Keratinocyte (primary cell): ENCODE results near the gene B4GALT4. TPM values are rescaled to one million over a fixed set of nuclear protein-coding genes. Genes with fewer than 3 reads are reported as not detected.

Source experiments
- DNase-seq: peaks from one replicate; pipeline ENCODE4 v3.0.0-alpha.2; 2011; ENCODE audit warnings: low read depth, missing footprints, low spot score
- FAIRE-seq: peaks from 2 replicates; lab custom pipeline; 2011; peaks lifted over from hg19 to GRCh38; lab: Jason Lieb, UNC
- H2AFZ ChIP-seq: 2 replicates; pipeline ENCODE4 v1.6.0; 2012; ENCODE audit warnings: low read length, control low read depth, inconsistent platforms; ENCODE audit not compliant: control insufficient read depth
- H3K27ac ChIP-seq: 2 replicates; pipeline ENCODE4 v1.5.1; 2011; ENCODE audit warnings: low read length; ENCODE audit not compliant: control insufficient read depth, insufficient read depth
- H3K27me3 ChIP-seq: 3 replicates; pipeline ENCODE4 v1.6.0; 2011; ENCODE audit warnings: low read length; ENCODE audit not compliant: control insufficient read depth, insufficient read depth; ENCODE audit errors: extremely low read depth
- H3K36me3 ChIP-seq, 2 experiments: 2 replicates in 1 of 2; 3 replicates in 1 of 2; pipeline ENCODE4 v1.5.1; 2011; ENCODE audit warnings: low read length in 2 of 2, mild to moderate bottlenecking in 1 of 2; ENCODE audit not compliant: control insufficient read depth in 2 of 2, insufficient read depth in 2 of 2; ENCODE audit errors: extremely low read depth in 1 of 2
- H3K4me1 ChIP-seq: 3 replicates; pipeline ENCODE4 v1.5.1; 2011; ENCODE audit warnings: low read length; ENCODE audit not compliant: control insufficient read depth, insufficient read depth; ENCODE audit errors: extremely low read depth
- H3K4me2 ChIP-seq: 3 replicates; pipeline ENCODE4 v1.6.0; 2011; ENCODE audit warnings: low read depth, low read length; ENCODE audit not compliant: control insufficient read depth, insufficient read depth; ENCODE audit errors: extremely low read depth
- H3K4me3 ChIP-seq, 3 experiments: fragments of 200-600 bp in 1 of 3; sonication (generic) in 1 of 3; 2 replicates in 2 of 3; 3 replicates in 1 of 3; pipeline ENCODE4 v1.5.1; 2011 to 2016; ENCODE audit warnings: low read length in 3 of 3, mild to moderate bottlenecking in 3 of 3, control low read depth in 2 of 3, inconsistent platforms in 1 of 3, low read depth in 1 of 3, mixed read lengths in 1 of 3, mixed run types in 1 of 3, moderate library complexity in 1 of 3; ENCODE audit not compliant: control insufficient read depth in 2 of 3, insufficient read depth in 2 of 3; ENCODE audit errors: extremely low read depth in 1 of 3
- H3K79me2 ChIP-seq: 2 replicates; pipeline ENCODE4 v1.6.0; 2012; ENCODE audit warnings: low read length; ENCODE audit not compliant: control insufficient read depth, insufficient read depth
- H3K9ac ChIP-seq: 3 replicates; pipeline ENCODE4 v1.6.0; 2011; ENCODE audit warnings: low read length; ENCODE audit not compliant: control insufficient read depth, insufficient read depth; ENCODE audit errors: extremely low read depth
- H3K9me1 ChIP-seq: 3 replicates; pipeline ENCODE4 v1.6.0; 2011; ENCODE audit warnings: low read length; ENCODE audit not compliant: control insufficient read depth, insufficient read depth; ENCODE audit errors: extremely low read depth
- H3K9me3 ChIP-seq: 2 replicates; pipeline ENCODE4 v1.5.1; 2012; ENCODE audit warnings: low read depth, low read length; ENCODE audit not compliant: control insufficient read depth
- H4K20me1 ChIP-seq: 3 replicates; pipeline ENCODE4 v1.6.0; 2011; ENCODE audit warnings: low read length; ENCODE audit not compliant: control insufficient read depth, insufficient read depth; ENCODE audit errors: extremely low read depth
- EZH2 ChIP-seq: IDR thresholded peaks from one replicate; pipeline ENCODE4 v1.6.1; 2012; ENCODE audit warnings: inconsistent platforms, mild to moderate bottlenecking, low read length, moderate library complexity
- dilution Hi-C: fragments of 300-500 bp; cut with MboI; formaldehyde crosslinking; loops from one replicate; pipeline ENCODE4 v1.7.0; 2020; ENCODE audit warnings: low sequenced_read_pairs; ENCODE audit not compliant: extremely low pct_ligation_motif_present
- polyA plus RNA-seq, 5 experiments: library from polyadenylated mRNA; depleted of rRNA in 3 of 5; stranded (reverse) in 3 of 5; stranded (forward) in 1 of 5; unstranded in 1 of 5; fragments of >200 nt; gene quantifications; 1 replicate in 1 of 5; 2 replicates in 3 of 5; 3 replicates in 1 of 5; pipeline versions ENCODE4 v1.2.1 to v1.2.3, GENCODE V29; 2011 to 2012; ENCODE audit warnings: missing spikeins in 2 of 5, low read depth in 1 of 5, low replicate concordance in 1 of 5
- TF ChIP-seq, protein P1 (sequence below), 3 experiments: IDR thresholded peaks in 1 of 3; conservative IDR thresholded peaks in 1 of 3; optimal IDR thresholded peaks in 1 of 3; 2 replicates in 2 of 3; 3 replicates in 1 of 3; pipeline versions ENCODE3 to v1.5.1; 2011; ENCODE audit warnings: low read length in 3 of 3, mild to moderate bottlenecking in 3 of 3, moderate library complexity in 2 of 3, control low read depth in 1 of 3, inconsistent platforms in 1 of 3; ENCODE audit not compliant: insufficient read depth in 2 of 3; ENCODE audit errors: extremely low read depth in 1 of 3

B4GALT4 gene
- polyA plus RNA-seq, 1 donor (not counting 4 experiments of a cell fraction or from before 2014, with no cell fraction given) = 43.3 TPM

DNA sequence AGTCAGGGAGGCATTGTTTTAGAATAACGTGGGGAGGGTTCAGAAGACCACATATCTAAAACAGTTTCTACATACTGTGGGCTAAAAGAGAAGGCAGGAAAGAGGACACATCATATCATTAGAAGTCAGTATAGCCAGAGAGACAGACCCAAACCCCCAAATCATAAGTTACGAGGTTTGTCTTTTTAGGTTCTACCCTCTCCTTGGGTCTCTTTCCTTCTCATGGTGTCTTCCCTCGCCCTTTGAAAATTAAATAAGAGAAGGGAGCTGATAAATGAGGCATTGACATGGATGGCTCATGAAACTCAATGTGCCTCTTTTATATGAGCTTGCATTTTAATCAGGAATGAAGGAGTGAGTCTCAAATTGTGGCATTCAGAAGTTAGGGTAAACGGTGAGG, 63.9 kb downstream of the B4GALT4 start:
- no peaks in the 10 kb centered on the region for H3K36me3 ChIP-seq
- no peaks in the 10 kb centered on the region for H3K27me3 ChIP-seq
- no peaks in the 10 kb centered on the region for H3K9me1 ChIP-seq
- H3K4me1 ChIP-seq = peaks cover 24% of the 10 kb centered on the region
- dilution Hi-C loops = no loop called here
- peak overlapping the region; percentile 77 for H3K4me2 ChIP-seq
- DNase-seq (no peak), FAIRE-seq (peak; percentile 49)
- H3K27ac ChIP-seq = peak overlapping the region; percentile 82
- H4K20me1 ChIP-seq = no peaks in the 10 kb centered on the region
- no peak for TF ChIP-seq EZH2
- TF ChIP-seq, protein P1, sequence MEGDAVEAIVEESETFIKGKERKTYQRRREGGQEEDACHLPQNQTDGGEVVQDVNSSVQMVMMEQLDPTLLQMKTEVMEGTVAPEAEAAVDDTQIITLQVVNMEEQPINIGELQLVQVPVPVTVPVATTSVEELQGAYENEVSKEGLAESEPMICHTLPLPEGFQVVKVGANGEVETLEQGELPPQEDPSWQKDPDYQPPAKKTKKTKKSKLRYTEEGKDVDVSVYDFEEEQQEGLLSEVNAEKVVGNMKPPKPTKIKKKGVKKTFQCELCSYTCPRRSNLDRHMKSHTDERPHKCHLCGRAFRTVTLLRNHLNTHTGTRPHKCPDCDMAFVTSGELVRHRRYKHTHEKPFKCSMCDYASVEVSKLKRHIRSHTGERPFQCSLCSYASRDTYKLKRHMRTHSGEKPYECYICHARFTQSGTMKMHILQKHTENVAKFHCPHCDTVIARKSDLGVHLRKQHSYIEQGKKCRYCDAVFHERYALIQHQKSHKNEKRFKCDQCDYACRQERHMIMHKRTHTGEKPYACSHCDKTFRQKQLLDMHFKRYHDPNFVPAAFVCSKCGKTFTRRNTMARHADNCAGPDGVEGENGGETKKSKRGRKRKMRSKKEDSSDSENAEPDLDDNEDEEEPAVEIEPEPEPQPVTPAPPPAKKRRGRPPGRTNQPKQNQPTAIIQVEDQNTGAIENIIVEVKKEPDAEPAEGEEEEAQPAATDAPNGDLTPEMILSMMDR (optimal IDR thresholded peaks at IDR 0.05 in 1 of 3, IDR thresholded peaks at IDR 0.05 in 1 of 3, conservative IDR thresholded peaks at IDR 0.05 in 1 of 3; ENCODE audit: extremely low read depth in 1 of 3, insufficient read depth in 2 of 3, low read length in 3 of 3) = no peak
- H3K79me2 ChIP-seq = no peaks in the 10 kb centered on the region
- no peak overlapping the region for H3K4me3 ChIP-seq
- no peaks in the 10 kb centered on the region for H3K9me3 ChIP-seq
- peak overlapping the region; percentile 2 for H2AFZ ChIP-seq
- no peak overlapping the region for H3K9ac ChIP-seq

DNA sequence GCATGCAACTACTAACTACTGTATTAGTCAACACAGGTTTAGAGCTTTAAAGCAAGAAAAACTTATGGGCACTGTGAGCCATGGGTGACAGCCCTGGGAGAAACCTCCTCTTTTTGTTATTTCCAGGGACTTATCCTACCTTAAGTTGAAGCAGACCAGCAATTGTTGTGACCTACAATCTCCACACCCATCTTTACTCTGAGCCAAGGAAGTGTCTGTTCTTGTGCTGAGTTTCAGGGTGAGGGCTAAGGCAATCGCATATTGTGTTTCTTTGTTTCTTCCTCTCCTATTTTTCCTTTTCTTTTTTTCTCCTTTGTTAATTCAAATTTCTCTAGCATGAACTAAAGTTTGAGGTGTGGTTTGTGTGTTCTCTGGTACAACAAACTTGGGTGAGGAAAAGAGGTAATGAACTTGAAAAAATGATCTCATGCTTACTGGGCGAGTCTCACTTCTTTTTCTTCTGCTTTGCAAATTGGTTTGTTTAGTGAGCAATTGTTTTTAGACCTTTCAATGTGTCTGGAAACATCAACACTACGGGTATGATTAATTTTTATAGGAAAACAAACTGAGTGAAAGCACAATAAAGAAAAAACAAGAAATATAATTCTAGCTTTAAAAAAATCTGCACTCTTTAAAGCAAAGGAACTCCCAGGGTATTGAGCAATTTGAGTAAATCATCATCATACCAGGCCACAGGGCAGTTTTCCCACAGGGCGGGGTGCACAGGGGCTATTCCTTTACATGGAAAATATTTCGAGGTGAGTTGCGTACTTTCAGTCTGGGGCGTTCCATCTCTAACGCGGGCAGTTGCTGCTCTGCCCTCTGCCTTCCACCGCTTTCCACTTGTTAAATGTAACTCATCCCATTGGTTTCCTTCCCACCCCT, 64.6 kb downstream of the B4GALT4 start:
- Histone ChIP-seq H2AFZ (peak overlapping the region; percentile 78), H4K20me1 (no peaks in the 10 kb centered on the region), H3K27ac (peak overlapping the region; percentile 82), H3K4me1 (peaks cover 22% of the 10 kb centered on the region), H3K36me3 (no peaks in the 10 kb centered on the region), H3K79me2 (no peaks in the 10 kb centered on the region), H3K4me3 (peak overlapping the region in 2 of 3 experiments; percentile 19 to 28), H3K27me3 (no peaks in the 10 kb centered on the region), H3K4me2 (peak overlapping the region; percentile 77), H3K9me3 (no peaks in the 10 kb centered on the region), H3K9ac (peak overlapping the region; percentile 56), H3K9me1 (no peaks in the 10 kb centered on the region)
- DNase-seq (no peak), FAIRE-seq (peak; percentile 41)
- no peak for TF ChIP-seq EZH2
- TF ChIP-seq, protein P1 (optimal IDR thresholded peaks at IDR 0.05 in 1 of 3, IDR thresholded peaks at IDR 0.05 in 1 of 3, conservative IDR thresholded peaks at IDR 0.05 in 1 of 3; ENCODE audit: extremely low read depth in 1 of 3, insufficient read depth in 2 of 3, low read length in 3 of 3) = no peak
- dilution Hi-C loops = no loop called here
